Activated naive CD4-positive, alpha-beta T cell treated with anti-CD3 and anti-CD28 coated beads, Interleukin-2, amount 10 ng/mL, durations not matched to agents 7 days and 5 days (primary cell): ENCODE results near the gene ASTN2.
A peak's percentile ranks its signal among the peaks of the same experiment; 100 is the strongest.

Source experiments
- CTCF ChIA-PET: fragments of 350-600 bp; sonication (Branson Sonifier 250); formaldehyde crosslinking; loops from one replicate; lab custom pipeline; 2021; ENCODE audit warnings: antibody characterized with exemption; lab: Charles Lee
- DNase-seq: peaks from one replicate; pipeline ENCODE4 v3.0.0-alpha.2; 2020
- H3K27ac Mint-ChIP-seq: one replicate; pipeline ENCODE4 v1.8.0; 2021; ENCODE audit warnings: mild to moderate bottlenecking, moderate library complexity, mixed read lengths
- H3K27me3 Mint-ChIP-seq: one replicate; pipeline ENCODE4 v1.8.0; 2021; ENCODE audit warnings: mild to moderate bottlenecking, mixed read lengths
- H3K36me3 Mint-ChIP-seq: one replicate; pipeline ENCODE4 v1.8.0; 2021; ENCODE audit warnings: mixed read lengths
- H3K4me1 Mint-ChIP-seq: one replicate; pipeline ENCODE4 v1.8.0; 2021; ENCODE audit warnings: mixed read lengths
- H3K4me3 Mint-ChIP-seq: one replicate; pipeline ENCODE4 v1.8.0; 2021; ENCODE audit warnings: mild to moderate bottlenecking, moderate library complexity, mixed read lengths
- H3K9me3 Mint-ChIP-seq: one replicate; pipeline ENCODE4 v1.8.0; 2021; ENCODE audit warnings: mixed read lengths

Gene ASTN2

GRCh38 chr9:116763770-116764169 is 651.1 kb downstream of the ASTN2 start:
- Mint-ChIP-seq H3K36me3 (no peaks in the 10 kb centered on the region), H3K4me3 (no peak overlapping the region), H3K27me3 (no peaks in the 10 kb centered on the region), H3K9me3 (no peaks in the 10 kb centered on the region), H3K4me1 (no peaks in the 10 kb centered on the region), H3K27ac (no peak overlapping the region)
- CTCF ChIA-PET = interaction anchor here (1.4 kb wide), 1 partner anchor 26 kb away, joined by 3 read pairs; no protein-coding TSS in a partner anchor
- no peak for DNase-seq

GRCh38 chr9:116760636-116761035 is 654.2 kb downstream of the ASTN2 start:
- no peaks in the 10 kb centered on the region for H3K27me3 Mint-ChIP-seq
- CTCF ChIA-PET = no interaction called here
- no peaks in the 10 kb centered on the region for H3K36me3 Mint-ChIP-seq
- no peak overlapping the region for H3K4me3 Mint-ChIP-seq
- DNase-seq = no peak
- no peaks in the 10 kb centered on the region for H3K9me3 Mint-ChIP-seq
- no peak overlapping the region for H3K27ac Mint-ChIP-seq
- H3K4me1 Mint-ChIP-seq = no peaks in the 10 kb centered on the region

GRCh38 chr9:116757030-116757429 is 657.8 kb downstream of the ASTN2 start:
- Mint-ChIP-seq H3K27ac (no peak overlapping the region), H3K9me3 (no peaks in the 10 kb centered on the region), H3K4me3 (no peak overlapping the region), H3K4me1 (no peaks in the 10 kb centered on the region), H3K27me3 (no peaks in the 10 kb centered on the region), H3K36me3 (no peaks in the 10 kb centered on the region)
- CTCF ChIA-PET = no interaction called here
- DNase-seq = no peak

GRCh38 chr9:116753389-116753788 is 661.5 kb downstream of the ASTN2 start:
- H3K36me3 Mint-ChIP-seq = no peaks in the 10 kb centered on the region
- no peak overlapping the region for H3K4me3 Mint-ChIP-seq
- no peaks in the 10 kb centered on the region for H3K27me3 Mint-ChIP-seq

GRCh38 chr9:116750510-116750909 is 664.3 kb downstream of the ASTN2 start:
- no peaks in the 10 kb centered on the region for H3K4me1 Mint-ChIP-seq
- no peaks in the 10 kb centered on the region for H3K9me3 Mint-ChIP-seq
- CTCF ChIA-PET = interaction anchor here (0.6 to 0.7 kb wide), 2 partner anchors 13 to 24 kb away, joined by 3 read pairs; no protein-coding TSS in a partner anchor
- no peak overlapping the region for H3K27ac Mint-ChIP-seq
- no peaks in the 10 kb centered on the region for H3K36me3 Mint-ChIP-seq
- H3K4me3 Mint-ChIP-seq = no peak overlapping the region
- DNase-seq = no peak
- peaks cover 3% of the 10 kb centered on the region for H3K27me3 Mint-ChIP-seq

More at GRCh38 chr9:116753389-116753788, 661.5 kb downstream of the ASTN2 start:
- CTCF ChIA-PET = interaction anchor here (1.0 kb wide), 1 partner anchor 16 kb away, joined by 3 read pairs; no protein-coding TSS in a partner anchor
- Mint-ChIP-seq H3K9me3 (no peaks in the 10 kb centered on the region), H3K27ac (no peak overlapping the region), H3K4me1 (no peaks in the 10 kb centered on the region)
- DNase-seq = no peak

GRCh38 chr9:116749772-116750171 is 665.1 kb downstream of the ASTN2 start:
- CTCF ChIA-PET = interaction anchor here (0.6 kb wide), 1 partner anchor 23 kb away, joined by 3 read pairs; no protein-coding TSS in a partner anchor
- H3K4me1 Mint-ChIP-seq = no peaks in the 10 kb centered on the region
- H3K9me3 Mint-ChIP-seq = no peaks in the 10 kb centered on the region
- H3K27ac Mint-ChIP-seq = no peak overlapping the region
- no peak overlapping the region for H3K4me3 Mint-ChIP-seq
- H3K36me3 Mint-ChIP-seq = no peaks in the 10 kb centered on the region
- peaks cover 3% of the 10 kb centered on the region for H3K27me3 Mint-ChIP-seq
- DNase-seq = no peak

GRCh38 chr9:116749176-116749575 is 665.7 kb downstream of the ASTN2 start:
- no peak for DNase-seq
- no peak overlapping the region for H3K4me3 Mint-ChIP-seq
- no peaks in the 10 kb centered on the region for H3K36me3 Mint-ChIP-seq
- H3K9me3 Mint-ChIP-seq = no peaks in the 10 kb centered on the region
- CTCF ChIA-PET = no interaction called here
- H3K27me3 Mint-ChIP-seq = peaks cover 3% of the 10 kb centered on the region
- H3K27ac Mint-ChIP-seq = no peak overlapping the region
- no peaks in the 10 kb centered on the region for H3K4me1 Mint-ChIP-seq

- Mint-ChIP-seq H3K4me1 (no peaks in the 10 kb centered on the region), H3K4me3 (no peak overlapping the region), H3K36me3 (no peaks in the 10 kb centered on the region), H3K27ac (no peak overlapping the region), H3K27me3 (peaks cover 4% of the 10 kb centered on the region), H3K9me3 (no peaks in the 10 kb centered on the region)
- no peak for DNase-seq
- CTCF ChIA-PET = interaction anchor here (0.6 to 2.2 kb wide), 2 partner anchors 119 to 468 kb away, joined by 3 to 9 read pairs; no protein-coding TSS in a partner anchor
Measured at GRCh38 chr9:116741742-116742141, 673.1 kb downstream of the ASTN2 start.

GRCh38 chr9:116741086-116741740 is 673.6 kb downstream of the ASTN2 start:
- no peak for DNase-seq
- H3K27me3 Mint-ChIP-seq = peaks cover 4% of the 10 kb centered on the region
- H3K36me3 Mint-ChIP-seq = no peaks in the 10 kb centered on the region
- H3K27ac Mint-ChIP-seq = no peak overlapping the region
- H3K4me1 Mint-ChIP-seq = no peaks in the 10 kb centered on the region
- no peak overlapping the region for H3K4me3 Mint-ChIP-seq
- no peaks in the 10 kb centered on the region for H3K9me3 Mint-ChIP-seq
- CTCF ChIA-PET = interaction anchor here (0.6 to 2.2 kb wide), 2 partner anchors 119 to 467 kb away, joined by 3 to 9 read pairs; no protein-coding TSS in a partner anchor

- H3K4me1 Mint-ChIP-seq = no peaks in the 10 kb centered on the region
- H3K27me3 Mint-ChIP-seq = peaks cover 8% of the 10 kb centered on the region
- no peaks in the 10 kb centered on the region for H3K36me3 Mint-ChIP-seq
- CTCF ChIA-PET = interaction anchor here (0.7 to 4.1 kb wide), 13 partner anchors 9 to 749 kb away, joined by 3 to 51 read pairs (median 4); no protein-coding TSS in a partner anchor
- no peak overlapping the region for H3K27ac Mint-ChIP-seq
- DNase-seq = peak; percentile 68
- no peak overlapping the region for H3K4me3 Mint-ChIP-seq
- H3K9me3 Mint-ChIP-seq = no peaks in the 10 kb centered on the region
Measured at GRCh38 chr9:116737152-116737546, 677.7 kb downstream of the ASTN2 start.

GRCh38 chr9:116736399-116737151 is 678.3 kb downstream of the ASTN2 start:
- no peaks in the 10 kb centered on the region for H3K36me3 Mint-ChIP-seq
- no peaks in the 10 kb centered on the region for H3K4me1 Mint-ChIP-seq
- H3K27me3 Mint-ChIP-seq = peaks cover 8% of the 10 kb centered on the region
- no peak for DNase-seq
- CTCF ChIA-PET = interaction anchor here (0.7 to 4.1 kb wide), 13 partner anchors 8 to 749 kb away, joined by 3 to 51 read pairs (median 4); no protein-coding TSS in a partner anchor
- H3K9me3 Mint-ChIP-seq = no peaks in the 10 kb centered on the region
- no peak overlapping the region for H3K27ac Mint-ChIP-seq
- H3K4me3 Mint-ChIP-seq = no peak overlapping the region

- no peak for DNase-seq
- Mint-ChIP-seq H3K36me3 (no peaks in the 10 kb centered on the region), H3K4me1 (no peaks in the 10 kb centered on the region), H3K27me3 (peaks cover 8% of the 10 kb centered on the region), H3K4me3 (no peak overlapping the region), H3K9me3 (no peaks in the 10 kb centered on the region), H3K27ac (no peak overlapping the region)
- CTCF ChIA-PET = interaction anchor here (0.5 to 0.6 kb wide), 2 partner anchors 128 to 239 kb away, joined by 3 read pairs; no protein-coding TSS in a partner anchor
Measured at GRCh38 chr9:116733010-116733641, 681.7 kb downstream of the ASTN2 start.

GRCh38 chr9:116726602-116727001 is 688.3 kb downstream of the ASTN2 start:
- H3K27me3 Mint-ChIP-seq = no peaks in the 10 kb centered on the region
- H3K4me3 Mint-ChIP-seq = no peak overlapping the region
- DNase-seq = no peak
- CTCF ChIA-PET = interaction anchor here (0.7 to 1.6 kb wide), 2 partner anchors 10 to 23 kb away, joined by 3 to 6 read pairs; no protein-coding TSS in a partner anchor
- no peaks in the 10 kb centered on the region for H3K36me3 Mint-ChIP-seq
- no peak overlapping the region for H3K27ac Mint-ChIP-seq
- H3K9me3 Mint-ChIP-seq = no peaks in the 10 kb centered on the region
- H3K4me1 Mint-ChIP-seq = no peaks in the 10 kb centered on the region

GRCh38 chr9:116724123-116724522 is 690.7 kb downstream of the ASTN2 start:
- CTCF ChIA-PET = interaction anchor here (1.3 kb wide), 1 partner anchor 12 kb away, joined by 3 read pairs; no protein-coding TSS in a partner anchor
- H3K9me3 Mint-ChIP-seq = no peaks in the 10 kb centered on the region
- peaks cover 4% of the 10 kb centered on the region for H3K27me3 Mint-ChIP-seq
- DNase-seq = no peak
- H3K4me1 Mint-ChIP-seq = no peaks in the 10 kb centered on the region
- H3K4me3 Mint-ChIP-seq = no peak overlapping the region
- H3K27ac Mint-ChIP-seq = no peak overlapping the region
- H3K36me3 Mint-ChIP-seq = no peaks in the 10 kb centered on the region
